Measurements from ENCODE around the gene FAM117A.
A peak's percentile ranks its signal among the peaks of the same experiment; 100 is the strongest.

The FAM117A gene

DNA sequence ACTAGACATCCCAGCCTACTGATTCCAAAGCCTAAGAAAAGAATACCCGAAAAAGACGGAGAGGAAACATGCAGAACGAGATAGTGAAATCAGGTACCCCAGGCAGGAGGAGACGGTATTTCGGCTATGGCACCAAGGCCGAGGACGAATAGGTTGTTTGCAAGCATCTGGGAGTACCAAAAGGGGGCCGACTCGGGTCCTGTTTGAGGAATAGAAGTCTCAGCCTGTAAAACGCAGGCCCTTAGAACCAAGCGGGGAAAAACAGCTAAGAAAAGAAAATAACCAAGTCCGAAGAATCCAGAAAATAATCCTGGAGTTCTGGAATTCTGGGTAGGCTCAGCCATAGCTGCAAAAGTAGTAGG, 56.7 kb downstream of the FAM117A start:
- no peak for DNase-seq

DNA sequence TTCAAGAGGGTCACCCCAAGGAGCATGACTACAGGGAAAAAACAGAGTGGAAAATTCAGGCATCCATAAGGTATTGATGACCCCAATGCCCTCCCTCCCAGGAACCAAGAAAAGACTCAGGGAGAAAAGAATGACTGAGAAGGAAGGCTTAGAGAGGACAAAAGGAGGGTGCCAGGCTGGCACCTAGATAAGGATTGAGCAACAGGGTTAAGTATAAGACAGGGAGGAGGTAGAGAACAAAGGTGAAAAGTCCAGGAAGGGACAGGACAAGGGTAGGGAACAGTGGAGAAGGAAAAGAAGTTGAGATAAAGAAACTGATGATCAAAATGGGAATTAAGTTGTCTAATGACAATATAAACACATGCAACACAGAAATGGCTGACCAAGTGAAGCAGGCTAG, 58.7 kb downstream of the FAM117A start:
- no peak for DNase-seq

DNA sequence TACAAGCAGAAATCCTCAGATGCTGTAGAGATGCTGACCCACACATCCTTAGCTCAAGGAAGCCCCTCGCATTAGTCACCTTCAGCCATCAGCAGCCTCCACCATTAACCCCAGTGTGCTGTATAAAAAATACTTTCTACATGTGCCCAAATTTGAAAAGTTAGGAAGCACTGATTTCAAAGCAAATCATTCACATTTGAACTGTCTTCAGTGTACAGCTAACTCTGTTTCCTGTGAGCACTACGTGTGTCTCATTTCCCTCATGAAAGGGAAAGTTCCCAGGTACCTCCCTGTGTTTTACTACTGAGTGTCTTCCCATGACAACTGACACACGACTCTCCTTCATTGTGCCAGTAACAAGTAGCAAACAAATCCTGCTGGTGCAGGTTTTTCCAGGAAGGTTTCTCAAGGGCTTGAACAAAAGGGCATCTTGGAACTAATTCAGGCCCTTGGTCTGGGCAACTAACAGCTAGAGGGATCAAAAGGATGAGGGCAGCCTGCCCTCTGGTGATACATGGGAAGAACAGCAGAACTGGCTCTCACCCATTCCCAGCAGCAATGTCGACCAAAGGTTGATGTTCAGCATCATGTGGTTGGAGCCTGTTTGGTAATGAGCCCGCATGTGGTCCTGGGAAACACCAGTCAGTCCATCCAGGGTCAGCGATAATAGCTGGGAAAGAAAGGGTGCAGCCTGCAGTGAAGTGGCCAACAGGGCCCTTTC, 60.2 kb downstream of the FAM117A start:
- DNase-seq = peak; percentile 16 to 50

DNA sequence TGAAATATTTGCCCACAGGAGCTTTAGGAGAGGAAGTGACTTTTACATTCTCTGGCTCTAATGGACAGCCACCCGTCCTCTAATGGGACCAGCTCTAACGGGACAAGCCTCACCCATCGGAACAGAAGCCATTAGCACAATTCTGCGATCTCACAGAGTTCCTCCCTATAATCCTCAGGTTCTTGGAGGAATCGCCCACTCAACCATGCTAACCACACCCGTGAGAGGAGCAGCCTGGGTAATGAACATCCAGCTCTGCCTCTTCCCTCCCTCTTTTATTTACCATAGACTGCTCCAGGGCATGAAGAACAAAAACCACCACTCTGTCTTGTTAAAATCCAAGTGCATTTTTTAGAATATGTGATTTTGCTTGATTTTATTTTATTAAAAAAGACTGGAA, 63.0 kb downstream of the FAM117A start:
- DNase-seq = no peak

DNA sequence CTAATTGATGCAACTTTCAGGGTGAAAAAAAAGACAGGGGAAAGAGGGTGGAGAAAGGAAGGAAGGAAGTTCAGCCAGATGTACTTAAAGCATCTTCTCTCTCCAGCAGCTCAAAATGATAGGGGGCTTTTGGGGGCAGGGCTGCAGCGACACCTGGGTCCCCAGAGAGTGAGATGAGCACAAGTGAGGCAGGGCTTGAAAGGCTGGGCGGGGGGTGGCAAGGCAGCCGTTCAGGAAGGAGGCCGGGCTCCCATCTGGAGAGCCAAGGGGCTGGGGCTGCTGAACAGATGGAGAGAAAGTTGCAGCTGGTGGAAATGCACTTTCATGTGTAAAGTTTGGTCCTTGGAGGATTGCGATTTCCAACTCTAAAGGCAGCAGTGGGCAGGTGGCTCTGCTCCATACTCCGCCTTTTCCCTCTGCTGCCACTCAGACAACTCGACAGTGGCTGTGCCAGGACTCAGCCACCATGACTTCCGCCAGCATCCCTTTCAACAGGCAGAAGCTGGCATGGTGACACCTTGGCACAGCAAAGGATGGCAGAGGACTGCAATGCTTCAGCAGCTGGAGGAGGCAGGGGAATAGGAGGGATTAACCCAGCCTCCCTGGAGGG, 63.9 kb downstream of the FAM117A start:
- no peak for DNase-seq

DNA sequence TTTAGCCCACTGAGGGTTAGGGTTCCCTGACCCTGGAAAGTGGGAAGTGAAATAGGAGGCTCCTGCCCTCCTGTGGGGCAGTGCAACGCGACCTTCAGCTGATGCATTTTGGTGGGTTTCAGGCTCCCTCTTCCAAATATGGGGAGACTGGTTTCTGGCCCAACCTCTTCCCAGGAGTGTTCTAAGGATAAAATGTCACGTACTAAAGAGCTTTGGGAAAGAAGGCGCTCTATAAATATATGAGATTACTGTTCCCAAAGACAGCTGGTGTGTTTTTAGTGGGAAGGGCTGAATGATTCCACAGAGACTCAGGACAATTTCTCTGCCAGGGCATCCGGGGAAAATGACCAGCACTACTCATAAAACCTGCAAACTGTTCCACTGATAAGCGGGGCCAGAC, 65.9 kb downstream of the FAM117A start:
- DNase-seq = no peak

DNA sequence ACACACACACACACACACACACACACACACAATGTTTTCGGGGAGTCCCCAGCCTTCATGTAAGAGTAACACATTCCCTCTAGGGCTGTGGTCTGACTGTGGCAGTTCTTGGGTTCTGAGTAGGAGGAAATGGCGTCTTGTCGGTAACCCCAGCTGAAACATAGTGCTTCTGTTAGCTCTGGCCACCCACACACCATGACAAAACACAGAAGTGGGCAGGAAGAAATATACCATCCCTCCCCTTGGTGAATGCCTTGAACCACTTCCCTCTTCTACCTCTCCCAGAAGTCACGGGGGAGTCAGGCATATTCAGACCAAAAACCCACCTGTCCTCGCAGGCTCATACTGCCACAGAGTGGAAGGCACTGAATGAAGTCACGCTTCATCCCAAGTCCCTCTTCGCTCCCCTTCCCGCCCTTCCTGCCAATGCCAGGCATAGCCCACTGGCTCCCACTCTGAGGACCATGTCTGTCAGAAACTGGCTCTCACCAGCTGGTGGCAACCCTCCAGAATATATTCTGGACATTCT, 67.6 kb downstream of the FAM117A start:
- DNase-seq = no peak

DNA sequence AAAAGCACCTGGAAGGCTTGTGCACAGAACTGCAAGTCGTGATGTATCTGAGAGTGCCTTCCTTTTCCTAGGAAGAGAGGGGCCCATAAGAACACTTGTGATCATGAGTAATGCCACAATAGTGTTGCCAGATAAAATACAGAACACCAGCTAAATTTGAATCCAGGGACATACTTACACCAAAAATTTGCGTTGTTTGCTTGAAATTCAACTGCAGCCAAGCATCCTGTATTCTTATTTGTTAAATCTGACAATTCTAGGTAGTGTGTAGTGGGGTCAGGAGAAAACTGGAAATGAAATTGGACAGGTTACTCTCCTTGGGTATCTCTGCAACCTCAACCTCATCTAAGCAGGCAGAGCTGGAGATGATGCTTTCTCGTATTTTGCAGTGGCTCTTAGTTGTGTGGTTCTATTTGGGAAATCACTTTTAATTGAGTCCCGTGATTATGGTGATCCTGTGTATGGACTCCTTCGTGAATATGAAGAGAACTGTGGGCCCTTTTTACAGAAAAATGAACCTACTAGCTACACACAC, 68.2 kb downstream of the FAM117A start:
- DNase-seq = no peak

- DNase-seq = peak; percentile 14 to 76
Measured at GRCh38 chr17:49694847-49695697, 68.9 kb downstream of the FAM117A start.

DNA sequence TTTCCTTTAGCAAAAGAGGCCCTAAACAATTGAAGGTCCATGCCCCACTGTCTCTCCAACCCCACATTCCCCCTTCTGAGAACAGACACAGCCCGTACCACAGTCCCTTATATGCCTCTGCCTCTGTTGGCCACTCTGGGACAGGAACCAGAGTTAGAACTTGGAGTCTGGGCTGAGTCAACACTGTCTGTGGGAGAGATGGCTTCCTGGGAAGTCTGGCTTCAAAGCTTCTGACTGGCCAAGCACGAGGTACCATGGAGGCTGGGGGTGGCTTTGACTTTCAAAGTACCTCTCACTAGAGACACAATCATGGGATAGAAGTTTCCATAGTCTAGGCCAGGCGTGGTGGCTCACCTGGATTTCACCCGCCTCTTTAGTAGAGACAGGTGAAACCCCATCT, 71.2 kb downstream of the FAM117A start:
- DNase-seq = no peak

DNA sequence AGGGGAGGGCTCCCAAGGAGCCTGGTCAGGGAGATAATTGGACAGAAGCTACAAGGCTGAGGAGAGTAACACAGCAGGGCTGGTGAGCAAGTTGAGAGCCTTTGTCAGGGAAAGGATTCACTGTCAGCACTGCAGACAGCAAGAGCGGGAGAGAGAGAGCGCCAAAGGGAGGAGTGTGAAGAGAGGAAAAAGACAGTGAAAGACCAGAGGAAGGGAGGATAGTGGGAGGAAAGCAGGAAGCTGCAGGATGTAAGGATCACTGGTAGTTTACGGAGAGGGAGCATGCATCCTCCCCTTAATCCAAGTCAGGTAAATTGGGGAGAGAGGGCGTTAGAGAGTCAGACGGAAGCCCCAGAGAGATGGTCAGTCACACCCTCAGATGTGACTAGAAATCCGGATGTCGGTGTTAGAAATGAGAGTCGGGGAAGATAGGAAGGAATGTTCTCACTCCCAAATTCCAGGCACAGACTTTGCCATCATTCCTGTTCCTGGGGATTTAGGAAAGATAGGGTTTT, 72.2 kb downstream of the FAM117A start:
- DNase-seq = no peak

- DNase-seq = no peak
Measured at GRCh38 chr17:49691086-49691676, 72.8 kb downstream of the FAM117A start.

GRCh38 chr17:49690256-49690655, 73.7 kb downstream of the FAM117A start:
- no peak for DNase-seq

DNA sequence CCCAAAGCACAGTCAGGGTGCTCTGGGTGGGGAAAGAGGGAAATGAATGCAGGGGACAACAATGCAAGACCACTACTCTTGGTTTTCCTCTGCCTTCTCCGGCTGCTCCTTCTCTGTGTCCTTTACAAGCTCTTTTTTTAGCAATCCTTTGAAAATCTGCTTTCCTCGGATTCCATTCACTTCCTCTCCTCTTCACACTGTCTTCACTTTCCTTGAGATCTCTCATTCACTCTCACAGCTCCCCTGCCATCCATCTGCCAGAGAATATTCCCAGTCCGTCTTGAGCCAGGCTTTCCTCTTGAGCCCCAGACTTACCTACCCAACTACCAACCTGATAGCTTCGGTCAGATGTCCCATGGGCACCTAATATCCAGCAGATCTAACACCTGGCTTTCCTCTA, 75.1 kb downstream of the FAM117A start:
- DNase-seq = no peak

GRCh38 chr17:49687878-49688491, 75.9 kb downstream of the FAM117A start:
- DNase-seq = no peak

- no peak for DNase-seq
Measured at GRCh38 chr17:49681106-49681979, 82.6 kb downstream of the FAM117A start.

- no peak for DNase-seq
Measured at GRCh38 chr17:49680314-49680713, 83.6 kb downstream of the FAM117A start.

DNA sequence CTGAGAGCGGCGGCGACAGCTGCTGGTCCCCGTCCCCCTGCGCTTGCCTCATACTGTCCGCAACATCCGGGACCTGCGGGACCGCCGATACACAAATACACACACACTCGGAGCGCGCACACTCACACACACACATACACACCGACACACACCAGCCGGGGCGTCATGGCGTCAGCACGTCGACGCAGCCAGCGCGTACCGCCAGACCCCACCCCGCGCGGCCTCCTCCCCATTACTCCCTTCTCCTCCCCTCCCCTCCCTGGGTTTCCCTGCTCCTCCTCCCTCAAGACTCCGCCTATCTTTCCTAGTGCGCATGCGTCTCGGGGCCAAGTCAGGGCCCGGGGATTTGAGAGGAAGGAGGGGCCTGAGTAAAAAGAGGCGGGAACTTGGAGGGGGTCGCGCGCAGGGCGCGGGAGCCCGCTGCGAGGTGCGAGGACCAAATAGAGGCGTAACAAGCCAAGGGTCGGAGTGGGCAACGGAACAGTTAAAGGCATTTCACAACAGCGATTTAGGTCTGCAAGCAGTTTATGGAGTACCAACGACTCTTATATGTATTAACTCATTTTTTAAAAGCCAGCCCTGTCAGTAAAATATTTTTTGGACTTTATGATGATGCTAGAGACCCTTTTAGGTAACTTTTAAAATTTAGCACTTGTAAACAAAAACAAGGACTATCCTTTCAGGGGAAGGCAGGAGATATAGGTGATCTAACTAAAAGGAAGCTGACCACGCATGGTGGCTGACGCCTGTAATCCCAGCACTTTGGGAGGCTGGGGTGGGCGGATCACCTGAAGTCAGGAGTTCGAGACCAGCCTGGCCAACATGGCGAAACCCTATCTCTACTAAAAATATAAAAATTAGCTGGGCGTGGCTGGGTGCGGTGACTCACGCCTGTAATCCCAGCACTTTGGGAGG, 85.7 kb downstream of the FAM117A start, which contains the start of gene SPOP:
SPOP (minus strand) TSS at position 165 of the 915 bp plus-strand sequence. CDS start 55,287 bp downstream, outside the sequence.
- DNase-seq = peak; percentile 99 to 100

- DNase-seq = peak; percentile 93 to 98
Measured at GRCh38 chr17:49677134-49677932, 86.6 kb downstream of the FAM117A start.
